Measurements from ENCODE around the gene BPTF. TPM values are rescaled to one million over a fixed set of nuclear protein-coding genes. Genes with fewer than 3 reads are reported as not detected.
"Not testable (repeated sequence)": the region's sequence is repeated elsewhere in the genome, so short reads cannot be mapped to it uniquely, and the experiment has no call there.

The BPTF gene
- total RNA-seq, 4 donors from 2014 or later = 29.3 to 43.9 (median 38.1) TPM

- no peak for DNase-seq
- TF ChIP-seq POLR2A (IDR thresholded peaks at IDR 0.05) = no peak
- TF ChIP-seq, protein P1, sequence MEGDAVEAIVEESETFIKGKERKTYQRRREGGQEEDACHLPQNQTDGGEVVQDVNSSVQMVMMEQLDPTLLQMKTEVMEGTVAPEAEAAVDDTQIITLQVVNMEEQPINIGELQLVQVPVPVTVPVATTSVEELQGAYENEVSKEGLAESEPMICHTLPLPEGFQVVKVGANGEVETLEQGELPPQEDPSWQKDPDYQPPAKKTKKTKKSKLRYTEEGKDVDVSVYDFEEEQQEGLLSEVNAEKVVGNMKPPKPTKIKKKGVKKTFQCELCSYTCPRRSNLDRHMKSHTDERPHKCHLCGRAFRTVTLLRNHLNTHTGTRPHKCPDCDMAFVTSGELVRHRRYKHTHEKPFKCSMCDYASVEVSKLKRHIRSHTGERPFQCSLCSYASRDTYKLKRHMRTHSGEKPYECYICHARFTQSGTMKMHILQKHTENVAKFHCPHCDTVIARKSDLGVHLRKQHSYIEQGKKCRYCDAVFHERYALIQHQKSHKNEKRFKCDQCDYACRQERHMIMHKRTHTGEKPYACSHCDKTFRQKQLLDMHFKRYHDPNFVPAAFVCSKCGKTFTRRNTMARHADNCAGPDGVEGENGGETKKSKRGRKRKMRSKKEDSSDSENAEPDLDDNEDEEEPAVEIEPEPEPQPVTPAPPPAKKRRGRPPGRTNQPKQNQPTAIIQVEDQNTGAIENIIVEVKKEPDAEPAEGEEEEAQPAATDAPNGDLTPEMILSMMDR (IDR thresholded peaks at IDR 0.05 in 4 of 5, conservative IDR thresholded peaks at IDR 0.05 in 1 of 5) = no peak
- no peak for ATAC-seq
- Histone ChIP-seq H3K4me1 (no peaks in the 10 kb centered on the region), H3K36me3 (no peaks in the 10 kb centered on the region), H3K27ac (no peak overlapping the region), H3K4me3 (no peak overlapping the region), H3K9me3 (no peaks in the 10 kb centered on the region), H3K27me3 (no peaks in the 10 kb centered on the region)
- intact Hi-C loops (cut with DNase I; ENCODE audit: low total_unique reads) = loop anchor here (5.0 kb wide), 1 partner anchor 51 kb away; no protein-coding TSS in a partner anchor
- in situ Hi-C loops (cut with MboI; ENCODE audit: low sequenced_read_pairs in 4 of 4) = loop anchor here in 1 of 4 donors (25.0 kb wide), 1 partner anchor 101 kb away; no protein-coding TSS in a partner anchor
Observed at GRCh38 chr17:68013385-68013784, 188.1 kb downstream of the BPTF start.

DNA sequence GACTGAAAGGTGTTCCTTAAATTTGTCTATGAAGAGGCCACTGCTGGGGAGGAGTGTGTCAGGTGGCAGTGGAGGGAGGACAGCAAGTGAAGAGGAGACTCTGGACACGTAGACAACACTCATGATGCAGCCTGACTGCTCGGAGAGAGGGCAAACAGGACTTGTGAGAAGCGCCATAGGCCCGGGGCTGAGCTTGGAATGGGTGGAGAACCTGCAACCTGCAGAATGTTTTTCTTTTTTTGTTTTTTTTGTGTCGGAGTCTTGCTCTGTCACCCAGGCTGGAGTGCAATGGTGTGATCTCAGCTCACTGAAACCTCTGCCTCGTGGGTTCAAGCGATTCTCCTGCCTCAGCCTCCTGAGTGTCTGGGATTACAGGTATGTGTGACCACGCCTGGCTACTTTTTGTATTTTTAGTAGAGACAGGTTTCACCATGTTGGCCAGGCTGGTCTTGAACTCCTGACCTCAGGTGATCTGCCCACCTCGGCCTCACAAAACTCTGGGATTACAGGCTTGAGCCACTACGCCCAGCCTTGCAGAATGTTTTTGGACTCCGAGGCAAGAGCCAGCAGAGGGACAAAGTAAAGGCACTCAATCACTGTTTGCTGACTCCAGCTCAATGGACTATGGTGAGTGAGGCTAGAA lies 189.9 kb downstream of the BPTF start:
- Histone ChIP-seq H3K9me3 (no peaks in the 10 kb centered on the region), H3K27ac (no peak overlapping the region), H3K36me3 (no peaks in the 10 kb centered on the region), H3K27me3 (no peaks in the 10 kb centered on the region), H3K4me1 (no peaks in the 10 kb centered on the region), H3K4me3 (no peak overlapping the region)
- TF ChIP-seq, protein P1 (IDR thresholded peaks at IDR 0.05 in 4 of 5, conservative IDR thresholded peaks at IDR 0.05 in 1 of 5) = no peak
- no peak for TF ChIP-seq POLR2A (IDR thresholded peaks at IDR 0.05)
- intact Hi-C loops (cut with DNase I; ENCODE audit: low total_unique reads) = no loop called here
- ATAC-seq = no peak
- in situ Hi-C loops (cut with MboI; ENCODE audit: low sequenced_read_pairs in 4 of 4) = loop anchor here in 1 of 4 donors (25.0 kb wide), 1 partner anchor 103 kb away; no protein-coding TSS in a partner anchor
- no peak for DNase-seq

DNA sequence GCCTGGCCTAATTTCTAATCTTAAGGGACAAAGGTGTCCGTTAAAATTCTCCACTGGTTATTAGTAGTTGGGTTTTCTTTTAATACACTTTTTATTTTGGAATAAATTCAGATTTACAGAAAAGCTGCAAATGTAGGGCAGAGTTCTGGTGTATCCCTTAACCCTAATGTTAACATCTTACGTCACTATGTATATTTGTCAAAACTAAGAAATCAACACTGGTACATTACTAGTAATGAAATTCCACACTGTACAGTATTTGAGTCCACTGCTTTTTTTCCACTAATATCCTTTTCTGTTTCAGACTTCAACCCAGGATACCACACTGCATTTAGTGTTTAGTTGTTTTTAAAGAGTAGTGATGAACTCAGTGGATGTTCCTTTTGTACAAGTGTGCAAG lies 191.5 kb downstream of the BPTF start:
- Histone ChIP-seq H3K9me3 (no peaks in the 10 kb centered on the region), H3K36me3 (no peaks in the 10 kb centered on the region), H3K27ac (no peak overlapping the region), H3K4me3 (no peak overlapping the region), H3K4me1 (peaks cover 0 to 6% of the 10 kb centered on the region in 2 donors), H3K27me3 (no peaks in the 10 kb centered on the region)
- ATAC-seq (no peak), DNase-seq (no peak)
- intact Hi-C loops (cut with DNase I; ENCODE audit: low total_unique reads) = no loop called here
- no peak for TF ChIP-seq POLR2A (IDR thresholded peaks at IDR 0.05)
- TF ChIP-seq, protein P1 (IDR thresholded peaks at IDR 0.05 in 4 of 5, conservative IDR thresholded peaks at IDR 0.05 in 1 of 5) = no peak
- in situ Hi-C loops (cut with MboI; ENCODE audit: low sequenced_read_pairs in 4 of 4) = loop anchor here in 1 of 4 donors (25.0 kb wide), 1 partner anchor 105 kb away; no protein-coding TSS in a partner anchor

- H3K4me3 ChIP-seq; DNase-seq; H3K27me3 ChIP-seq; intact Hi-C loops (cut with DNase I; ENCODE audit: low total_unique reads); H3K27ac ChIP-seq; H3K4me1 ChIP-seq; ATAC-seq; H3K36me3 ChIP-seq; H3K9me3 ChIP-seq: not testable (repeated sequence)
- in situ Hi-C loops (cut with MboI; ENCODE audit: low sequenced_read_pairs in 4 of 4) = loop anchor here in 1 of 4 donors (25.0 kb wide), 1 partner anchor 106 kb away; no protein-coding TSS in a partner anchor
Observed at GRCh38 chr17:68018493-68018892, 193.2 kb downstream of the BPTF start.

DNA sequence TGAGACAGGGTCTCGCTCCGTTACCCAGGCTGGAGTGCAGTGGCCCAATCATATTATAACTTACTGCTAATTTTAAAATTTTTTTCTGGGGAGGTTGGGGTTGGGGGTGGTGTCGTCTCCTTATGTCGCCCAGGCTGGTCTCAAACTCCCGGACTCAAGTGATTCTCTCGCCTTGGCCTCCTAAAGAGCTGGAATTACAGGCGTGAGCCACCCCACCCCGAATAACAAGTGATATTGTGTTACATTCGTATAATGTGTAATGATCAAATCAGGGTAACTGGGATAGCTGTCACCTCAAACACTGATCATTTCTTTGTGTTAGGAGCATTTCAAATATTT lies 194.0 kb downstream of the BPTF start:
- H3K9me3 ChIP-seq = no peaks in the 10 kb centered on the region
- DNase-seq (no peak), ATAC-seq (no peak)
- H3K4me3 ChIP-seq = peak overlapping the region in 2 of 4 donors; percentile 12 to 69
- intact Hi-C loops (cut with DNase I; ENCODE audit: low total_unique reads) = no loop called here
- H3K27me3 ChIP-seq = no peaks in the 10 kb centered on the region
- no peaks in the 10 kb centered on the region for H3K36me3 ChIP-seq
- TF ChIP-seq POLR2A (IDR thresholded peaks at IDR 0.05) = no peak
- TF ChIP-seq, protein P1 (IDR thresholded peaks at IDR 0.05 in 4 of 5, conservative IDR thresholded peaks at IDR 0.05 in 1 of 5) = no peak
- peaks cover 0 to 6% of the 10 kb centered on the region in 2 donors for H3K4me1 ChIP-seq
- in situ Hi-C loops (cut with MboI; ENCODE audit: low sequenced_read_pairs in 4 of 4) = loop anchor here in 1 of 4 donors (25.0 kb wide), 1 partner anchor 107 kb away; no protein-coding TSS in a partner anchor
- H3K27ac ChIP-seq = peak overlapping the region; percentile 85 to 92 (median 89)
